HCT116 (cell line): ENCODE data around the gene SBF2. TPM values are rescaled to one million over a fixed set of nuclear protein-coding genes. Genes with fewer than 3 reads are reported as not detected.

ENCODE experiments used
- ATAC-seq: fragments of 200-7000 bp; cut with Tn5 transposase; 2 replicates; pipeline ENCODE4 v1.9.1; 2020; ENCODE audit warnings: mild to moderate bottlenecking, moderate library complexity
- BruUV-seq: library from RNA; stranded (reverse); fragments of 400-500 nt; replicated peaks from 2 replicates; lab custom pipeline; 2021; lab: Mats Ljungman, UMichigan
- CTCF ChIA-PET: fragments of 300-600 bp; sonication (Branson Sonifier 250); formaldehyde crosslinking; loops from one replicate; lab custom pipeline; 2021; ENCODE audit warnings: antibody characterized with exemption; lab: Charles Lee
- POLR2A ChIA-PET: fragments of 300-600, 350-600 bp; sonication (Branson Sonifier 250); formaldehyde crosslinking; loops from one replicate; lab custom pipeline; 2021; ENCODE audit warnings: antibody characterized with exemption; lab: Charles Lee
- RAD21 ChIA-PET, 2 experiments: fragments of 300-600 bp; sonication (Branson Sonifier 250); formaldehyde crosslinking; loops; one replicate each; lab custom pipeline; 2023; ENCODE audit warnings: low total read pairs in 2 of 2; ENCODE audit not compliant: uncharacterized antibody in 2 of 2, unreplicated experiment in 2 of 2, low non-redundant PET in 1 of 2; lab: Charles Lee
- DNase-seq: peaks from one replicate; pipeline ENCODE4 v3.0.0-alpha.2; 2010; ENCODE audit warnings: low read depth, low spot score
- H2AFZ ChIP-seq: fragments of 200-600 bp; shearing (Covaris generic), sonication (generic); 2 replicates; pipeline ENCODE4 v1.6.1; 2017; ENCODE audit warnings: low read depth, mixed run types, mixed read lengths, antibody characterized with exemption, low read length; ENCODE audit not compliant: poor library complexity, severe bottlenecking
- H3K27ac ChIP-seq: 2 replicates; pipeline ENCODE4 v1.5.1; 2012; ENCODE audit warnings: low read depth, low read length
- H3K27me3 ChIP-seq: fragments of 200-600 bp; sonication (generic); 2 replicates; pipeline ENCODE4 v1.6.1; 2016; ENCODE audit warnings: mixed run types, low read length, mixed read lengths; ENCODE audit not compliant: insufficient read depth
- H3K36me3 ChIP-seq, 2 experiments: fragments of 200-500 bp in 1 of 2; fragments of 200-600 bp in 1 of 2; sonication (Bioruptor generic) in 1 of 2; sonication (generic) in 1 of 2; 2 replicates each; pipeline versions ENCODE4 v1.5.1 to v1.6.1; 2014 to 2016; ENCODE audit warnings: low read length in 2 of 2, inconsistent platforms in 1 of 2, mixed read lengths in 1 of 2, mixed run types in 1 of 2; ENCODE audit not compliant: insufficient read depth in 2 of 2, control insufficient read depth in 1 of 2
- H3K4me1 ChIP-seq, 2 experiments: fragments of 200-600 bp in 1 of 2; sonication (generic) in 1 of 2; 2 replicates each; pipeline versions ENCODE4 v1.5.1 to v1.6.1; 2012 to 2017; ENCODE audit warnings: low read length in 2 of 2, inconsistent platforms in 1 of 2, mild to moderate bottlenecking in 1 of 2, mixed read lengths in 1 of 2, mixed run types in 1 of 2, moderate library complexity in 1 of 2; ENCODE audit not compliant: insufficient read depth in 2 of 2, control insufficient read depth in 1 of 2
- H3K4me2 ChIP-seq: fragments of 200-600 bp; sonication (generic); 2 replicates; pipeline ENCODE4 v1.6.1; 2017; ENCODE audit warnings: mixed run types, low read length, mixed read lengths
- H3K4me3 ChIP-seq, 2 experiments: fragments of 200-600 bp in 1 of 2; sonication (generic) in 1 of 2; replicated peaks in 1 of 2; 2 replicates each; pipeline ENCODE4 v1.5.1; 2011 to 2016; ENCODE audit warnings: low read length in 2 of 2, control low read depth in 1 of 2, low read depth in 1 of 2, mild to moderate bottlenecking in 1 of 2, mixed read lengths in 1 of 2, mixed run types in 1 of 2
- H3K79me2 ChIP-seq: fragments of 200-600 bp; sonication (generic); 2 replicates; pipeline ENCODE4 v1.6.1; 2017; ENCODE audit warnings: mild to moderate bottlenecking, mixed run types, low read length, moderate library complexity, mixed read lengths; ENCODE audit not compliant: insufficient read depth
- H3K9ac ChIP-seq: fragments of 200-600 bp; sonication (generic); 2 replicates; pipeline ENCODE4 v1.6.1; 2016; ENCODE audit warnings: low read length, mixed read lengths
- H3K9me2 ChIP-seq: fragments of 200-600 bp; sonication (generic), shearing (Covaris generic); 2 replicates; pipeline ENCODE4 v1.6.1; 2017; ENCODE audit warnings: mixed run types, mild to moderate bottlenecking, moderate library complexity; ENCODE audit not compliant: insufficient read depth
- H3K9me3 ChIP-seq, 2 experiments: fragments of 200-500 bp in 1 of 2; fragments of 200-600 bp in 1 of 2; sonication (Bioruptor generic) in 1 of 2; sonication (generic) in 1 of 2; 2 replicates each; pipeline ENCODE4 v1.6.1; 2014 to 2017; ENCODE audit warnings: low read length in 2 of 2, mixed read lengths in 2 of 2, inconsistent platforms in 1 of 2, low read depth in 1 of 2, mild to moderate bottlenecking in 1 of 2, mixed run types in 1 of 2, moderate library complexity in 1 of 2; ENCODE audit not compliant: control insufficient read depth in 1 of 2, insufficient read depth in 1 of 2
- H4K20me1 ChIP-seq: fragments of 200-600 bp; sonication (generic), shearing (Covaris generic); 2 replicates; pipeline ENCODE4 v1.6.1; 2017; ENCODE audit warnings: mixed run types, mild to moderate bottlenecking, moderate library complexity; ENCODE audit not compliant: insufficient read depth
- CBX3 ChIP-seq: IDR thresholded peaks from 2 replicates; pipeline ENCODE4 v1.6.1; 2012; ENCODE audit warnings: low read depth
- CEBPB ChIP-seq: IDR thresholded peaks from 2 replicates; pipeline ENCODE4 v1.6.1; 2012; ENCODE audit warnings: low read depth
- CTCF ChIP-seq, 3 experiments: fragments of 200-600 bp in 1 of 3; sonication (generic) in 1 of 3; IDR thresholded peaks in 2 of 3; conservative IDR thresholded peaks in 1 of 3; 2 replicates each; pipeline ENCODE4 v1.5.1; 2012 to 2017; ENCODE audit warnings: low read depth in 2 of 3, low read length in 2 of 3, antibody characterized with exemption in 1 of 3, borderline replicate concordance in 1 of 3, control low read depth in 1 of 3, mild to moderate bottlenecking in 1 of 3, mixed read lengths in 1 of 3, mixed run types in 1 of 3, moderate library complexity in 1 of 3; ENCODE audit not compliant: insufficient read depth in 1 of 3
- EGR1 ChIP-seq: IDR thresholded peaks from 2 replicates; pipeline ENCODE4 v1.6.1; 2012; ENCODE audit warnings: low read depth
- ELF1 ChIP-seq: IDR thresholded peaks from 2 replicates; pipeline ENCODE4 v1.6.1; 2012; ENCODE audit warnings: low read depth, borderline replicate concordance
- EZH2phosphoT487 ChIP-seq: fragments of 200-600 bp; IDR thresholded peaks from 2 replicates; pipeline ENCODE4 v1.6.1; 2018; ENCODE audit warnings: antibody characterized with exemption, borderline replicate concordance
- FOSL1 ChIP-seq: IDR thresholded peaks from 2 replicates; pipeline ENCODE4 v1.6.1; 2012; ENCODE audit warnings: low read depth
- JUND ChIP-seq: IDR thresholded peaks from 2 replicates; pipeline ENCODE4 v1.6.1; 2012
- MAX ChIP-seq: IDR thresholded peaks from 2 replicates; pipeline ENCODE4 v1.6.1; 2012
- POLR2A ChIP-seq: IDR thresholded peaks from 2 replicates; pipeline ENCODE4 v1.7.0; 2011; ENCODE audit warnings: borderline replicate concordance; ENCODE audit not compliant: insufficient read depth, insufficient read length; ENCODE audit errors: extremely low read depth
- RAD21 ChIP-seq: IDR thresholded peaks from 2 replicates; pipeline ENCODE4 v1.6.1; 2012; ENCODE audit warnings: low read depth, mild to moderate bottlenecking
- REST ChIP-seq: IDR thresholded peaks from 2 replicates; pipeline ENCODE4 v1.6.1; 2012; ENCODE audit warnings: low read depth
- SIN3A ChIP-seq: IDR thresholded peaks from 2 replicates; pipeline ENCODE4 v1.6.1; 2012; ENCODE audit warnings: low read depth
- SP1 ChIP-seq: IDR thresholded peaks from 2 replicates; pipeline ENCODE4 v1.6.1; 2012; ENCODE audit warnings: low read depth
- SRF ChIP-seq: IDR thresholded peaks from 2 replicates; pipeline ENCODE4 v1.6.1; 2012; ENCODE audit warnings: low read depth
- YY1 ChIP-seq: IDR thresholded peaks from 2 replicates; pipeline ENCODE4 v1.6.1; 2011; ENCODE audit warnings: low read length, low read depth, moderate library complexity, mild to moderate bottlenecking; ENCODE audit not compliant: insufficient replicate concordance; ENCODE audit errors: extremely low read depth
- ZFX ChIP-seq: fragments of 450-650 bp; IDR thresholded peaks from 2 replicates; pipeline ENCODE4 v1.6.1; 2017
- intact Hi-C: fragments of 100-400 bp; cut with micrococcal nuclease; formaldehyde crosslinking; loops from 2 replicates; pipeline ENCODE4 v1.10.0; 2022
- total RNA-seq: library from RNA; stranded (reverse); gene quantifications from one replicate; pipeline ENCODE4 v1.2.1, GENCODE V29; 2021; ENCODE audit not compliant: unreplicated experiment

The SBF2 gene
- total RNA-seq, 1 experiment from 2014 or later = 35.0 TPM

GRCh38 chr11:10075141-10075540, 218.9 kb downstream of the SBF2 start:
- no peaks in the 10 kb centered on the region for H3K27me3 ChIP-seq
- intact Hi-C loops = loop anchor here (5.0 kb wide), 1 partner anchor 232 kb away; the partner anchor contains the start of gene ADM
- peaks cover 3 to 8% of the 10 kb centered on the region in 2 experiments; a peak in 1 of 4 replicates for H3K9me3 ChIP-seq
- no peaks in the 10 kb centered on the region for H3K36me3 ChIP-seq
- H3K79me2 ChIP-seq = 0 out of 2 replicates have a peak, but pooled peaks cover 4% of the 10 kb centered on the region
- ChIA-PET RAD21 (no interaction called here), POLR2A (no interaction called here), CTCF (no interaction called here)
- BruUV-seq = no TSS peak
- no peaks in the 10 kb centered on the region for H3K9me2 ChIP-seq
- H3K4me2 ChIP-seq = no peak overlapping the region
- H3K4me1 ChIP-seq = peaks cover 0 to 3% of the 10 kb centered on the region in 2 experiments; a peak in 1 of 4 replicates
- no peaks in the 10 kb centered on the region for H4K20me1 ChIP-seq
- H3K27ac ChIP-seq = no peak overlapping the region
- no peak overlapping the region for H2AFZ ChIP-seq
- H3K9ac ChIP-seq = no peak overlapping the region
- ATAC-seq (no peak), DNase-seq (no peak)
- H3K4me3 ChIP-seq = no peak overlapping the region
- TF ChIP-seq RAD21 (no peak), CTCF (IDR thresholded peaks at IDR 0.05 in 2 of 3, conservative IDR thresholded peaks at IDR 0.05 in 1 of 3; ENCODE audit: borderline replicate concordance in 1 of 3, insufficient read depth in 1 of 3, low read depth in 2 of 3, low read length in 2 of 3) (no peak), MAX (no peak), ELF1 (no peak), EZH2phosphoT487 (no peak)

GRCh38 chr11:10072841-10073240, 221.2 kb downstream of the SBF2 start:
- H3K27me3 ChIP-seq = no peaks in the 10 kb centered on the region
- H3K4me2 ChIP-seq = no peak overlapping the region
- H3K79me2 ChIP-seq = no peaks in the 10 kb centered on the region
- no peak overlapping the region for H3K9ac ChIP-seq
- CTCF ChIA-PET = no interaction called here
- ATAC-seq (no peak), DNase-seq (no peak)
- RAD21 ChIA-PET = no interaction called here
- H3K27ac ChIP-seq = no peak overlapping the region
- no peak overlapping the region for H3K4me3 ChIP-seq
- peaks cover under 1 to 4% of the 10 kb centered on the region in 2 experiments; a peak in 3 of 4 replicates for H3K4me1 ChIP-seq
- no TSS peak for BruUV-seq
- no peaks in the 10 kb centered on the region for H3K9me3 ChIP-seq
- H3K36me3 ChIP-seq = no peaks in the 10 kb centered on the region
- intact Hi-C loops = no loop called here
- POLR2A ChIA-PET = no interaction called here
- H4K20me1 ChIP-seq = no peaks in the 10 kb centered on the region
- H3K9me2 ChIP-seq = no peaks in the 10 kb centered on the region
- H2AFZ ChIP-seq = no peak overlapping the region
- TF ChIP-seq EGR1 (no peak), MAX (no peak), ELF1 (no peak), YY1 (no peak), RAD21 (no peak), CEBPB (no peak), POLR2A (no peak), ZFX (no peak), SP1 (no peak), REST (no peak), EZH2phosphoT487 (no peak), JUND (no peak), FOSL1 (no peak), SIN3A (no peak), SRF (no peak), CBX3 (no peak)
